Kasumi-1 (cell line): ENCODE measurements around the gene GATA2.

Experiments
- DNase-seq, 2 experiments: peaks; one replicate each; lab custom pipeline; 2025; lab: John Stamatoyannopoulos, UW

Gene GATA2

DNA sequence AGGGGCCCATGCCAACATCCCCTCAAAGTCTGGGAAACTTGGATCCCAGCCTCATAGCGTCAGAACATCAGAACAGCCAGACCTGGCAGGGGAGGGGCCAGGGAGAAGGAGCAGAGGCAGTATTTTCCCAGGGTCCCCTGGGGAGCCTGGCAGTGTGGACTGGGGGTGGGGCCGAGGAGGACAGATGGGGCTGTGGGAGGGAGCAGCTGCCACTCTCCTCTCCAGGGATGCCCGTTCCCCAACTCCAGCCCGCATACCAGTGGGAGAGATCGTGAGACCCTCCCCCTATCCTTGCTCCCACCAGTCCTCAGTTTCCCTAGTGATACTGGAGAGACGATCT is 19.9 kb downstream of the GATA2 start:
- DNase-seq = no peak

- no peak for DNase-seq
Observed at GRCh38 chr3:128472449-128473179, 20.4 kb downstream of the GATA2 start.

GRCh38 chr3:128471720-128472119 is 21.3 kb downstream of the GATA2 start:
- DNase-seq = no peak

DNA sequence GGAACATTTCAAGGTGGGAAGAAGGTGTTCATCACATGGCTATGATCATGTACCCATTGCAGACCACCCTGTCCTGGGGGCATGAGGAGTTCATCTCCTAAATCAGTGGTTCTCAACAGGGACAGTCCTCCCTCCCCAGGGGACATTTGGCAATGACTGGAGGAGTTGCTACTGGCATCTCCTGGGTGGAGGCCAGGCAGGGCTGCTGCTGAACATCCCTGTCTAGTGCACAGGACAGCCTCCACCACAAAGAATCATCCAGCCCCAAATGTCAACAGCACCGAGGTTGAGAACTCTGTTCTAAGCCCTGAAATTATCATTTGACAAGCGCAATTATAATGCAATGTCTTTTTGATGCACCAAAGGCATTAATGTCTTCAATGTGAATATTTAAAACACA is 21.9 kb downstream of the GATA2 start:
- DNase-seq = no peak

DNA sequence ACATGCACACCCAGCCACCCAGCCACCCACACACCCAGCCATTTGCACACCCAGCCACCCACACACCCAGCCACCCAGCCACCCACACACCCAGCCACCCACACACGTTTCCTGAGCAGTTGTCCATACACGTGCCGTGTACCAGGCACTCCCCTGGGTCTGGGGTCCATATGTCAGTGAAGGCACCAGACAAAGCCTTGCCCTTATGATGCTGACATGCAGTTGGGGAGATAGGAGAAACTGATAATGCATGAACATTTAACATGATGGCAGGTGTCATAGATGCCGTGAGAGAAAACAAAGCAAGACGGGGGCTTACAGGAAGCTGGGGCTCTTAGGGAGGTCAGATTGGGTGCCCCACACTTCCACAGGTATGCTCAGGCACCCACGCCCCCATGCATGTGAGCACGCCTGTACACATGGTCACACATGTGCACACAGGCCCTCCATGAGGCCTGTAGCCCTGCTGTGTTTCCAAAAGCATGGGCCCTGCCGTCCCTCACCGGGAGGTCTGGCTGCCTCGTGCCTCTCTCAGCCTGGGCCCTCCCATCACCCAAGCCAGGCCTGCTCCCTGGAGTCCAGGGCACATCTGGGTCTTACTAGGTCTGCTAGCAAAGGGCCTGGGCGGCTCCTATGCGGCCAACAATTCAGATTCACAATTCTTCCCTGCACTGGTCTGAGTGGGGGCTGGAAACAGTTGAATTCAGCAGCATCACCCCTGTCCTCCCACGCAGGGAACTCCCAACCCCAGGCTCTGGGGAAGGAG is 22.7 kb downstream of the GATA2 start:
- DNase-seq = no peak

DNA sequence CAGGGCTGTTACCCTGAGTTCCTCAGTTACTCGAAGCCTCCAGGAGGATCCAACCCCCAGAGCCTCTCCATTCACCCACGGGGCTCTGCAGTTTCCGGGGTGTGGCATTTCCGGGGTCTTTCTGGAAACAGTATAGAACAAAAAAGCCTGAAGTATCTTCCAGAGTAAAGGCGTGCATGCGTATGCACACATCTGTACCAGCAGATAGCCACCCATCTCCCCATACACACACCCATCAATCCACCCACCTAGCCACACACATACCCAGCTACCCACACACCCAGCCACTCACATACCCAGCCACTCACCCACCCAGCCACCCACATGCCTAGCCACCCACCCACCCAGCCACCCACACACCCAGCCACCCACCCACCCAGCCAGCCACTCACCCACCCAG is 23.4 kb downstream of the GATA2 start:
- DNase-seq = no peak

DNA sequence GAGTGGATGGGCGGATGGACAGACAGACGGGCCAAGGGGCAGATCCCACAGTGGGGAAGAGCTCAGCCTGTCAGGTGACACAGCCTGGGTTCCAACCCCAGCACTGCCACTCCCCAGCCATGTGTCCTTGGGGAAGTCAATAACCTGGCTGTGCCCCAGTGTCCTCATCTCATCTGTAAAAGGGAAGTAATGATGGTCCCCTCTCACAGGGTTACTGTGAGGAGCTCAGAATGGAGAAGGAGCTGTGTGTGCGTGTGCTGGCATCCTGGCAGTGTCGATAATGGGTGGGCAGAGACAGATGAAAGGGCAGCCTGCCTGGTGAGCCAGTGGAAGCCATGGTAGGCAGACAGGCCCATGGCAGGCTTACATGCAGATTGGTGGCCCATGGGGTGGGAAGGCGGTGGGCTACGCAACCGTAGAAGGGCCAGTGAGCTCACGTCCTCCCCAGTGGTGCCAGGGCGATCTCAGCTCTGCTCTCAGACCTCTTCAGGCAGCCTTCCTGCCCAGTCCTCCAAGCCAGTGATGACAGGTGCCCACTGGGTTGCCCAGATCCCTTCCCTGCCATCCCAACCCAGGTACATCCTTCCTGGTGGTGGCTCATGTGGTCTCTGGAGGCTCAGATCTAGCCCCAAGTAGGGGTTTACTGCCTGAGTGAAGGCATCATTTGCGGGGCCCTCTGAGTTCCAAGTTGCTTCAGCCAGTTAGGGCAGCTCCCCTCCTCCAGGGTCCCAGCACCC is 24.0 kb downstream of the GATA2 start:
- peak; percentile 4 to 10 for DNase-seq

GRCh38 chr3:128468285-128468790 is 24.7 kb downstream of the GATA2 start:
- DNase-seq = no peak

DNA sequence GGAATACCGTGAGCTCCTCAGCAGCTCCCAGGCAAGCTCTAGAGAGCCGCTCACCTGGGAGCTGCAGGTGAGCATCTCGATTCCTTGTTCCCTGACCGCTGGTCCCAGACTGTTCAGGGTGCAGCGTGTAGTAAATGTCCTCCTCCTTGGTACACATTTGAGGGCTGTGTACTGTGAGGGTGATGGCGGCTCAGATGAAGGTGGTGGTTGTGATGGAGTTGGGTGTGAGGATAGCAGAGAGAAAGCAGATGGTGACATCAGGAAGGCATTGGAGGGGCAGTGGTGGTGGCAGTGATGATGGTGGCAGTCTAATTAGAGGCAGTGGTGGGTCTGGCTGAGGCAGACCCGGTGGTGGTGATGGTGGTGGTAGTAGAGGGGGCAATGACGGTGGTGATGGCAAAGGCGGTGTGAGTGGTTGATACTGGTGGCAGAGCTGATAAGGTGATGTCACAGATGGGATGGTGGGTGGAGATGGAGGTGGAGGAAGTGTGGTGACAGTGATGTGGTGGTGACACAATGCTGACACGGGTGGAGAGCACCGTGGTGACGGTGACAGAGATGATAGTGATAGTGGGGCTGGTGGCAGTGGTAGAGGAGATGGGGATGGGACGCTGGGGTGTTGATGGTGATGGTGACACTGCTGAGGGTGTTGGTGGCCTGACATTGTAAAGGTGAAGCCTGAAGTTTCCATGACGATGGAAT is 26.0 kb downstream of the GATA2 start, which contains the start of gene DNAJB8:
DNAJB8 (minus strand) TSS at position 51 of the 702 bp plus-strand sequence. CDS start 3,645 bp downstream, outside the sequence.
- DNase-seq = no peak

- no peak for DNase-seq
Observed at GRCh38 chr3:128464702-128465101, 28.3 kb downstream of the GATA2 start.

GRCh38 chr3:128464188-128464587 is 28.8 kb downstream of the GATA2 start:
- DNase-seq = no peak

- DNase-seq = no peak
Observed at GRCh38 chr3:128463771-128464170, 29.2 kb downstream of the GATA2 start.

DNA sequence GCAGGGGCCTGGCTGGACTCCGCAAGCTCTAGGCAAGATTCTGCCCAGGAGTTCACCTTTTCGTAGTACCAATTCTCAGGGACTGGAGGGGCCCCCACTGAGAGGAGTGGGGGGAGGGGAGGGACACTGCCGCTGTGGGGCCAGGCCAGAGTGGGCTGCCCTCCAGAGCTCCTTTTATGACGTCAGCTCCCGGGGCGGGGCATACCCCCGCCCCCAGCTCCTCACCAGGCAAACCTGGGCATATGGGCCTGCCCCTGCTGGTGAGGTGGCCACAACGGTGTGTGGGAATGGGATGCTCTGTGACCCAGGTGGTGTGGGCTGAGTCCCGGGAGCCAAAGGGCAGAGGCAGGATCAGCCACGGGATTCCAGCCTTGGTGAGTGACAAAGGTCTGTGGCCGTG is 29.6 kb downstream of the GATA2 start:
- no peak for DNase-seq

GRCh38 chr3:128462931-128463330 is 30.1 kb downstream of the GATA2 start:
- no peak for DNase-seq

DNA sequence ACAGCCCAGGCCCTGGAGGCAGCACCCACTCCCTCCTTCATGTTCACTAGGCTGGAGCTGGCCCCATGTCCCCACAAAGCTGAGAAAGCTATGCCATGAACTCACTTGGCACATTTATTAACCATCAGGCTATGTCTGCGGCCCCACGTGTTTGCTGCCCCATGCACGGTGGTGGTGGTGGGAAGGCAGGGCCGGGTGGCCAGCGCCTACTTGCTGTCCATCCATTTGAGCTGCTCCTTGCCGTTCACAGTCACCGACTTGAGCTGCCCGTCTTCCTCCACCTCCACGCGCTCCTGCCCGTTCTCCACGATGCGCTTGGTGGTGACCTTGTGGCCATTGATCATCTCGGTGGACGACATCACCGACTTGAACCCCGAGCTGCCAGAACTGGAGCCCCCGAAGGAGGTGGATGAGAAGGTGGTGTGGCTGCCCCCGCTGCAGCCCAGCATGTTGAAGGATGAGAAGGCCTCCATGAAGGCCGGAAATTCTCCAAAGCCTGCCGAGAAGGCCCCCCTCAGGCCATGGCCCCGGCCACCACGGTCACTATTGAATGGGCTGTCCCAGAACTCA is 30.6 kb downstream of the GATA2 start:
- no peak for DNase-seq

- no peak for DNase-seq
Observed at GRCh38 chr3:128461731-128462130, 31.3 kb downstream of the GATA2 start.

- DNase-seq = no peak
Observed at GRCh38 chr3:128459461-128459820, 33.6 kb downstream of the GATA2 start.

- no peak for DNase-seq
Observed at GRCh38 chr3:128458746-128459460, 34.1 kb downstream of the GATA2 start.

GRCh38 chr3:128457937-128458336 is 35.1 kb downstream of the GATA2 start:
- DNase-seq = no peak

DNA sequence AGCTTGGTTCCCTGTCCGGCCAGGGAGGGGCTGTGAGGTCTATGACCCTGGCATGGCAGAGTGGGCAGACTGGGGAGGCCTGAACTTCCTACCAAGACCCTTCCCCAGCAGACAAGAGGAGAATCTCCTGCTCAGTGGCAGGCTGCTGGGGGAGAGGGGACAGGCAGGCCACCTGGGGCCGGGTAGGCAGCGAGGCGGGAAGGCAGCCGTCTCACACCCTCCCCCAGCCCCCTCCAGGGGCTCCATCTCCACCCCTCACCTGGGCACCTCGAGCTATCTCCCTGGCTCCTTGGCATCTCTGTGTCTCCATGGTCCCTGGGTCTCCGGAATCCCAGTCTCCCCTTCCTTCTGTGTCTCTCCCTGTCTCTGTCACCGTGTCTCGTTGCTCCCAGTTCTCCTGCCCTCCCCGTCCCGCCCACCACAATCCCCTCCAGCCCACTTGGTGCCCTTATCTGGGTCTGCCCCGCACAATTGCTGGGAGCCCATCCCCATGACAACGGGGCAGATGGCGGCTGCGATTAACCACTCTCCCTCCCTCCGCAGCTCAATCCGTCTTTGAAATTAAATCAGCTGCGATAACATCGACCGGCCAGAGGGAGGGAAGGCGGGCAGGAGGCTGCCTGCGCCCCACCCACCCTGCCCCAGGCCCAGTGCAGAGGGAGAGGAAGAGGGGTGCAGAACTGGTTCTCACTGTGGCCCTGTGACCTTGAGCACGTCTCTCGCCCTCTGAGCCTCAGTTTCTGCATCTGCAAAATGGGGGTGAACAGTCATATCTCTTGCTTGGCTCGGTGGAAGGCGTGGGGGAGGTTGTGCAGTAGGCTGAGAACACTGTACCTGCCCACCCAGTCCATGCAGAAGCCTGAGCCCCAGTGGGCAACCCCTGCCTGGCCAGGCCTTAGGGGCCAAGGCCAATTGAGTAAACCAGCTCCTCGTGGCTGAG is 36.0 kb downstream of the GATA2 start:
- no peak for DNase-seq
